Erythroblast (primary cell): Measurements from ENCODE around the gene GNPDA2.

Experiments
- DNase-seq, 2 experiments: peaks; one replicate each; lab custom pipeline; 2025; lab: John Stamatoyannopoulos, UW
- GATA1 ChIP-seq: IDR thresholded peaks from 2 replicates; pipeline ENCODE4 v1.6.1; 2011; ENCODE audit warnings: low read depth, mild to moderate bottlenecking, control low read depth, low read length, moderate library complexity
- POLR2A ChIP-seq: IDR thresholded peaks from 2 replicates; pipeline ENCODE4 v1.6.1; 2011; ENCODE audit warnings: mild to moderate bottlenecking, low read length

The GNPDA2 gene

DNA sequence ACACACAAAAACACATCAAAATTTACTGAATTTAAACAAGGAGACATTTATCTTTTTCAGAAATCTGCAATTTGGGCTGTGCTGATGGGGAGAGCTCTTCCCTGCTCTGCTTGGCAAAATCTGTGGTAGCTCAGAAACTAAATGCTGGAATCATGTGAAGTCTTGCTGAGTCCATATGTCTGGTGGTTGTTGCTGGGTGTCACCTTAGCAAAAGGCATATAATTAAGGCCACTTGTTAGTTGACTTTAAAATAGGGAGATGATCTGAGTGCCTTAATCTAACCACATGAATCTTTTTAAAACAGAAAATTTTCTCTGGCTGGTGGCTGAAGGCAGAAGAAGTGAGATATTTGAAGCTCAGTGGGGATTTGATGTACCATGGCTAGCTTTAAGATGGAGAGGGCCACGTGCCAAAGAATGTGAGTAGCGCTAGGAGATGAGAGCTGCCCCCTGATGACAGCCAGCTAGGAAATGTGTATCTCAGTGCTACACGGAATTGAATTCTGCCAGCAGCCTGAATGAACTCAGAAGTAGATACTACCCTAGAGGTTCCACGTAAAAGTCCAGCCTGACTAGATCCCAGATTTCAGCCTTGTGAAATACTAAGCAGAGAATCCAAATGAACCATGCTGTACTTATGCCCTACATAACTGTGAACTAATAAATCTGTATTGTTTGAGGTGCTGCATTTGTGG, 55.7 kb downstream of the GNPDA2 start:
- no peak for DNase-seq
- no peak for TF ChIP-seq POLR2A
- TF ChIP-seq GATA1: no peak

DNA sequence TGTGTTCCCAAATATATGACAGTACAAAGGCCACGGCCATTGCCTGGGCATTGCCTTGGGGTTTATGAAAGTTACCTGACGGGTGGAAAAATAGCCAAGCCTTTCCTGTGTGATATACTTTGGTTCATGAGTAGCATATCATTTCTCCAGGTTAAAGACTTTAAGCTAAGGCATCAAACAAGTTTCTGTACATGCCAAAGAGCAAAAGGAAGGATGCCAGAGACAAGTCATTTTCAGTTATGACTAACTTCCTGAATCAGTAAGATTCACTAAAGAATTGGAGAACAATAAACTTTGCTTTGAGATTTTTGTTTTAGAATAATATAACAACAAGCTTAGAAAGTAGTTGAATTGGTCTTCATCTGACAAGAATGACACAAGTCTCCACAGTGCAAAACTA, 57.8 kb downstream of the GNPDA2 start:
- no peak for DNase-seq
- TF ChIP-seq POLR2A (no peak), GATA1 (no peak)

DNA sequence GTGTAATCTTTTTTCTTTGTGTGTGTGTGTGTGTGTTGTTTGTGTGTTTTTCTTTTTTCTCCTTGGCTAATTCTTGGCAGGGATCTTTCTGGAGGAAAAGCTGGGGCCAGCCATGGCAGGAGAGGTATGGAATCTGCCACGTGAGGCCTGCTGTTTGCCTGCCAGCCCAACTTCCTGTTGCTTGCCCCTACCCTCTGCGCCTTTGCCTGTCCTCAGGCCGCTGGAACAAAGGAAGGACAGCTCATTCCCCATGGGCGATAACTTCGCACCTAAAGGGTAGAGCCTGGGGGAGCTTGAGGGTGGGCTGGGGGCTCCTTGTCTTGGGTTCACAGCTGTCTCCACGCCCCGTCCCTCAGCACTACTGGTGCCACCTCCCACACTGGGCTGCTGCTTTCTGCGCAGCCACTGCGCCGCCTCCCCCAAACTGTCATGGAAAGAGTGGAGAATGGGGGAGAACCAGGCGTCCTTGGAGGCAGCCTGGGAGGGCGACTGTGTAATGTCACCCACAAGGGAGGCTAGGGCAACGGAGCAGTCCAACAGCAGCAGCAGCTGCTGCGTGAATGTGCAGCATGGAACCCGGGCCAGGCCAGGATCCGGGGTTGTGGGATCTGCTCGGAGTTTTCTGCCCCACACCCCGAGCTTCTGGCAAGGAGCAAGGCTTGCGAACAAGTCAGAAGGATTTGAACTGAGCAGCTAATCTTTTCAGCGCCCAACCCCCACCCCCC, 62.7 kb downstream of the GNPDA2 start:
- no peak for TF ChIP-seq GATA1
- TF ChIP-seq POLR2A: no peak
- DNase-seq: no peak

DNA sequence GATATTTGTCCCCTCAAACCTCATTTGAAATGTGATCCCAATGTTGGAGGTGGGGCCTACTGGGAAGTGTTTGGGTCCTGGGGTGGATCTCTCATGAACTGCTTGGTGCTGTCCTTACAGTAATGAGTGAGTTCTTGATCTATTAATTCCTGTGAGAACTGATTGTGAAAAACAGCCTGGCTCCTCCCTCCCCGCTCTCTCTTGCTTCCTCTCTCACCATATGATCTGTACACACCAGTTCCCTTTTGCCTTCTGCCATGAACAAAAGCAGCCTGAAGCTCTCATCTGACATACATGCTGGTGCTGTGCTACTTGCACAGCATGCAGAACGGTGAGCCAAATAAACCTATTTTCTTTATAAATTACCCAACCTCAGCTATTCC, 63.7 kb downstream of the GNPDA2 start:
- no peak for TF ChIP-seq POLR2A

DNA sequence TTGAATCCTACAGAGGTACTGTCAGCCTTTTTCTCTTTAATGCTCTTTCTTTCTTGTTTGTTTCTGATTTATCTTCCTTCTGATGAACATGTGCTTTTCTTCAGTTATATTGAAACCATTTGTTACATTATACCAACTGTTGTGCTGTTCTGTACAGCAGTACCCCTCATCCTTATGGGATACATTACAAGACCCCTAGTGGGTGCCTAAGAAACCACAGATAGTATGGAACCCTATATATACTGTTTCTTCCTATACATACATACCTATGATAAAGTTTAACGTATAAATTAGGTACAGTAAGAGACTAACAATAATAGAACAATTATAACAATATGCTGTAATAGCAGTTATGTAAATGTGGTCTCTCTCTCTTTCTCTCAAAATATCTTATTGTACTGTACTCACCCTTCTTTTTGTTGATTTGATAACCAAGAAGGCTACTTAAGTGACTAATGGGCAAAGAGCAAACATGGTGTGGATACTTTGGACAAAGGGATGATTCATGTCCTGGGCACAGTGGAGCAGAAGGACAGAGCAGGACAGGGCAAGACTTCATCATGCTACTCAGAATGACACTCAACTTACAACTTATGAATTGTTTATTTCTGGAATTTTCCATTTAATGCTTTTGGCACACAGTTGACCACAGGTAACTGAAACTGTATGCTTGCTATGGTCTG, 64.3 kb downstream of the GNPDA2 start:
- TF ChIP-seq POLR2A (no peak), GATA1 (no peak)
- DNase-seq: no peak

More for the DNA sequence above, 63.7 kb downstream of the GNPDA2 start:
- DNase-seq: no peak

DNA sequence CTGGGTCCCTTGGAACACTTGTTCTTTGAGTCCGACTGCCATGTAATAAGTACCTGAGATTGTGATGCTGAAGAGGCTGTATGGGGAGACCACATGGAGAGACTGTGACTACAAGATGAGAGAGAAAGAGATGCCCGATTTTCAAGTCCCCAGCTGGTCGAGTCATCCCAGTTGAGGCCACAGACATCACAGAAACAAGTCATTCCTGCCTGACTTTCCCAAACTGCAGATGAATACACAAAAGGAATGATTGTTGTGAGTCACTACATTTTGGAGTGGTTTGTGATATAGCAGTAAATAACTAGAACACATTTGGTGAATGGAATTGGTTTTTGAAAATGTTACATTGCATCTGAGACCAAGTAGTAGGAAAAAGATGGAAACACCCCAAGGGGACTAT, 66.0 kb downstream of the GNPDA2 start:
- TF ChIP-seq GATA1: no peak

DNA sequence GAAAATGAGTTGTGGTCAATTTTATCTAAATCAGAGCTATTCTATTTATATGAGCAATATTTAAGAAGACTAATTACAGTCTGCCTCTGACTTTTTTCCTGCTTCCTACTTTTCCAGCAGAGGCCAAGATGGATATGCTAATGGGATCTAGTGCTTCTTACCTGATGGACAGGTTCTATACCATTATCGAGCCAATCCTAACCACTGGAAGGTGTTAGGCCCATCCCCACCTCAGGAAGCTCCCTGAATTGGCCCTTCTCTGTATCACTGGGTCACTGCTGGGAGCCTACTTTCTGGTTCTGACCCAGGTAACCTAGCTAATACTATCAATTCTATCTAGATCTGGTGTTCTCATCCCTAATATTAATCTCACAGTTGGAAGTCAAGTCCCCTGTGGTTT, 74.4 kb downstream of the GNPDA2 start:
- TF ChIP-seq GATA1: no peak
- no peak for TF ChIP-seq POLR2A
- no peak for DNase-seq

More for the DNA sequence above, 66.0 kb downstream of the GNPDA2 start:
- DNase-seq: no peak
